GM21786 (cell line): ENCODE measurements around the gene RAB13.

Source experiments
- ATAC-seq: cut with Tn5 transposase; IDR thresholded peaks from one replicate; pipeline ENCODE4 v1.9.1; 2021; ENCODE audit not compliant: unreplicated experiment

The RAB13 gene

DNA sequence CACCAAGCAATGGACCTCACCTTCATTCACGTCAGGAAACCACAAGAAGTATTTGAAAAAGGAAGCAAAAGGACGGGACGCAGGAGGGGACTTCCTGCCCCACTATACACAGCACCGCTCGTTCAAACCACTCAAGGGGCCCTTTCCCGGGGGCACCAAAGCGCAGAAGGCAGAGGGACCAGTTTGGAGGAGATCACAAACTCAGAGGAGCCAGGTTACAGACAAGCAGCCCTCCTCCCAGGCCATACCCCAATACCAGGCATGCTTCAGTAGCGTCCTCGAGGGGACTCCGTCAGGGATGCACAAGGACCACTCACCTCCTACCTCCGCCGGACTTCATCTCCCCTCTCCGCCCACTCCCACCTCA, 28.4 kb downstream of the RAB13 start:
- peak; percentile 7 for ATAC-seq

DNA sequence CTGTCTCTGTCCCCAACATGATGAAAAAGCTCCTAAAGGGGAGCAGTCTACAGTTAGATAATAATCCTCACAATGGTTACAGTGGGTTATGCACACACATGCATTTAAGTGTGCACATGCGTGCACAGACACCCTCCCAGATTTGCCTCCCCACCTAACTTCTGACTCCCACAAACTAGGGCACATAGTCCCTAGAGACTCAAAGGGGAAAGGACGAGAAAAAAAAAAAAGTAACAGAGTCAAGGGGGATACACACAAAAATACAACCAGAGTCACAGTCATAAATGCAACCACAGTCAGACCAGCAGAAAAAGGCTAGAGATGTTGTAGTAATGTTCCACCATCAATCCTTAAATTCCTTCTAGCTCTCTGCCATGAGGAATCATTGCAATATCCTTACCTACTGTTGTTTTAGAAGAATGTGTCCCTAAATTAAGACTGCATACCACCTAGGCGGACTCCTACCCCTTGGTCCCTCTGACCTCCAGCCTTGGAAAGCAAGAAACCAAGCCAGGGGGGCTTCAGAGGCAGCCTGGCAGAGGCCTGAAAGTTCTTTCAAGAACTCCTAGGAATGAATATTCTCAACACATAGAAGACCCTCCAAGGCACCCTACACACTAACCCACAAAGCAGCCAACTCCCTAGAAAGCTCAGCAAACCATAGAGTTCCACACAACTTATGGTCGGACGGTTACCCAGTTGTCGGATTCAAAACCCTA, 29.0 kb downstream of the RAB13 start:
- ATAC-seq: no peak

DNA sequence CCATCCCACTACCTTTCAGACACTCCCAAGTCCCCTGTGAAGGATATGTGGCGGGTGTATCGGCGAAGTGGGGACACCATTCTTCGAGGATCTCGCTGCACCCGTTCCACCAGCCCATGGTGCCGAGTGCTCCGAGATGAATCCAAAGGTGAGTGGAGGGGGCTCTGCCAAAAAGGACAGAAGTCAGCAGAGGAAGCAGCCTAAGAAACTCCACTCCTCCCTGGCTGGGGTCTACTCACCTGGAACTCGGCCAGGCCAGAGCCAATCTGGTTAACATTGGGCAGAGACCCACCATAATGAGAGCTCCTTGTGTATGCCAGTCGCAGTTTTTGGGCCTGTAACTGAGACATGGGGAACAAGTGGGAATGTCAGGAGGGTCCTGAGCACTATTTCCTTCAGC, 31.3 kb downstream of the RAB13 start:
- no peak for ATAC-seq

DNA sequence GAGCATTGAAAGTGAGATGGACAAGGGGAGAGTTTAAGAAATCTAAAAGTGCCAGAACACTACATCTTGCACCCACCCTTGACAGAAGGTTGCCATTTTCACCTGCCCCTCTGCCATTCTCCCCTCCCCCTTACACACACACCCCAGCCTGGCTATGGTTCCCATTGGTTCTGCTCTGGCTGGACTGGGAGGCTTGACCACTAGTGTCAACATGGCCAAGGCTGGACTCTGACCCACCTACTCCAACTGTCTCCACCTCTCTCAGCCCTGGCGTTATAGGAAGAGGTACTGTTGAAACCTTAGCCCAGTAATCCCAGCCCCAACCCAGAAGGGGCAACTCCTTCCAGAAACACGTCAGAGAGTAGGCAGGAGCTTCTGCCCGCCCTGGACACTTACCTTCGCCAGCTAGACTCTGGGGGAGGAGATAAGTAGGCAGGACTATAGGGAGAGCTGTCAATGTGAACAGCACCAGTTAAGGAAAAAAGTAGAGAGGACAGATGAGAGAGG, 32.2 kb downstream of the RAB13 start:
- ATAC-seq: no peak

DNA sequence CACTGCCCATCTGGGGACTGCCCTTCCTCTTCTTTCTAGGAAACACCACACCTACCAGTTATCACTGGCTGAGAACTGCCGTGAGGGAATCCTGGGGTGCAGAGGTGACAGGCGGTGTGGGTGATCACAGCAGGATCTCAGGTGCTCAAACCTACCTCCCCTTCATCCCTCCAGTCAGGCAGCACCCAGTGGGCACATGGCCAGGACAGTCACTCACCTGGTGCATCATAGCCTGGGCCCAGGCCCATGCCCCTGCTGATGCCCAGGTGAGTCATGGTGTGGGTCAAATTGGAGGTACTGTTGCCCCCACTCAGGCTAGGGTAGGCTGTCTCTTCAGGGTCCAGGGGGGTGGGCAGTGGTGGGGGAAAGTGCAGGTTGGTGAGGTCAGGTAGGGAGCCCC, 34.3 kb downstream of the RAB13 start:
- no peak for ATAC-seq

DNA sequence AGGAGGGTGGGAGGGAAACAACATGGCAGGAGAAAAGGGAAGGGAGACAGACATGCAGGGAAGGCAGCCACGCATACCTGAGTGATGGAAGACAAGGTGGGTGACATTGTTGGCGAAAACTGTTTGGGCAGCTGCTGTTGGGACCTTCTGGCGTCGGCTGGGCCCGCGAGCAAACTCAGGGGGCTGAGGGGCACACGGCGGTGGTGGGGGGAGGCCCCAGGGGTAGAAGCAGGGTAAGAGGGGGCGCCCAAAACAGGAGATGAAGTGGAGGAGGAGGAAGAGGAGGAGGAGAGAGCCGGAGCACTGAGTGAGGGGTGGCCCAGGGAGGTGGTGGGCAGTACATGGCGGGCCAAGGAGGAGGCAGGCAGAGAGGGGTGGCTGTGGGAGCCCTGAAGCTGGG, 35.0 kb downstream of the RAB13 start:
- no peak for ATAC-seq

DNA sequence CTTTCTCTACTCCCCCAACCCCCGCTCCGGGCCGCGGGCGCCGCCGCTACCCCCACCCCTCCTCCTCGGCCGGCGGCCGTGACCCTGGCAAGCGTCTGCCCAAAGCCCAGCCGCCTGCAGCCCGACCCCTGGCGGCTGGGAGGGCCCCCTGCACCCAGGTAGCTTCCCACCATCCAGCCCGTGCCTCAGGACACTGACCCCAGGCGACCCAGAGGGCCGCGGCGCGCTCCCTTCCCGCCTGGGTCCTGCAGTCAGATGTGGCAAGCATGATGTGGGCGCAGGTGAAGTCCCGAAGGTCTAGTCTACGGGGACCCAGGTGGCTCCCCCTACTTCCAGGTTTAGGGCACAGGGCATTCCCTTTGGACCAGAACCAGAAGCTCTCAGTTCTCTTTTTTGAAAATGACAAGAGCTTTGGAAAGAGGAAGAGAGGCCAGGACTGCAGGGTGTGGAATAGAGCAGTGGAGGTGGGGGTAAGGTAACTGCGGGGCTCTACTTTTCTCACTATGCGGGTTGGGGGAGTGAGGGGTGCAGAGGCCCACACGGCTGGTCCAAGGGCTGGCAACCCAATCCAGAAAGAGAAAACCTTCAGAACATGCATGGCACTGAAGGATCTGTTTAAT, 39.4 kb downstream of the RAB13 start, which contains the start of gene DENND4B:
DENND4B (minus strand) TSS at position 97 of the 620 bp plus-strand sequence. CDS start 2,344 bp downstream, outside the sequence.
- ATAC-seq: peak; percentile 54

DNA sequence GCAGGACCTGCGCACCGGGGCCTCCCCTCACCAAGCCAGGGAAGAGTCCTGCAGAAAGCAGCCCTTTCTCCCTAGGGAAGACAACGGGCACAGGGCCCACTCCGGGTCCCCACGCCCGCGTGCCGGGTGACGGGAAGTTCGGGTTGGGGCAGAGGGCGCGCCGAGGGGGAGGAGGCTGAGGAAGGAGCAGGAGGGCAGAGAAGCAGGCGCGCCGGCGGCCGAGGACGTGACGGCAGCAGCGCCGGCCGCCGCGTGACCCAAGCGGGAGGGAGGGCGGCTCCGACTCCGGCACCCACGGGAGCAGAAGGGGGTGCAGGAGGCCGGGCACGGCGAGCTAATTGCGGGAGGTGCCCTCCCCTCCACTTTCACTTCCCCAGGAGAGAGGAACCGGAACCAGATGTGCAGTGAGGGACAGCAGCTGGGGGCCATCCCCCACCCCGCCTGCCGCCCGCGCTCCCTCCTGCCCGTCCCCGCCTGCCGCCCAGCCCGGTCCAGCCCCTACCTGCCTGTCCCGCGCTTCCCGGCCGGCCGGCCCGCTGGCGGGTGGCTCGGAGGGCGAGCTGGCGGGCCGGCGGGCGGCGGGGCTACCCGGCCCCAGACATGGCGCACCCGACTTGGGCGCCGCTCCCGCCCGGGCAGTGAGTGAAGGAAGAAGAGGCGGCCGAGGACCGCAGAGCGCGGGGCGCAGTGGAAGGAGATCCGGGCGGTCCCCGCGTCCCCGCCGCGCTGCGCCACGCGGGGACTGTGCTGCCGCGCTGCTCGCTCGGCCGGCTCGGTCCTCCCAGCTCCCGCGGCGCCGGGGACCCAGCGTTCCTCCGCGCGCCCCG, 40.1 kb downstream of the RAB13 start:
- ATAC-seq: peak; percentile 75

DNA sequence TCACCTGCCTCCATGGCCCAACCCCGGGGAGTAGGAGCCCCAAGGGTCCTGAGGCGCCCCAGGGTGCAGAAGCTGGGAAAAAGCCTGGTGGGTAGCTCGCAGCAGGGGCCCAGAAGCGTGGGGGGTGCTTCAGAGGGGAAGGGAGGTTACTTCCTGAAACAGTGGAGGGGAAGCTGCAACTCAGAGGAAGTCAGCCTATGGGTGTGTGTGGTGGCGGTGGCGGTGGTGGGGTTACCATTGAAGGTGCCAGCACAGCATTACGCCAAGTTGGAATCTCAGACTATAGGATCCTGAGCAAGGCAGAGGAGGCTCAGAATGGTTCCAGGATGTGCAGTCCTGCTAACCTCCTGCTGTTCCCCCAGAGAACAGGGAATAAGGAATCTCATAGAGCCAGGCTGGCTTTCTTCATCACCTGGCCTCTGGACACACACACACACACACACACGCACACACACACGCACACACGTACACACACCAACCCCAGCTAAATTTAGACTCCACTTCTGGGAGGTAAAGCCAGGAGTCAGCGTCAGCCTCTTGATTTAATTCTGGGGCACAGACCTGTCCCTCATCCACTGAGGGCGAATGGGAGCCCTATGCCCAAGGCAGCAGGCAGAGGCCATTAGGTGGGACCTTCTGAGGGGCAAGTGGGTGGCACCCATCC, 40.9 kb downstream of the RAB13 start:
- ATAC-seq: peak; percentile 6

DNA sequence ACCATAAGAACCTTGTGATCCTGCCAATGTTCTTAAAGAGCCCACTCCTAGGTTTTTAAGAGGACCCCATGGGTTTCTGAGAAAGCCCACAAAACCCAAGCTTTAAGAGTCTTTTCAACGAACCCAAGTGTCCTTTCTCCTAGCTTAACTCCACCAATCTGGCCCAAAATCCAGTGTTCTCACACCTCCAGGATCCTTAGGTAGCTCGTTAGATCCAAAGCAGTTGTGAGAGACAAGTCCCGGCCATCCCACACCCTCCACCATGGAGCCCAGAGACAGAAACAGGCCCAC, 41.4 kb downstream of the RAB13 start:
- no peak for ATAC-seq

DNA sequence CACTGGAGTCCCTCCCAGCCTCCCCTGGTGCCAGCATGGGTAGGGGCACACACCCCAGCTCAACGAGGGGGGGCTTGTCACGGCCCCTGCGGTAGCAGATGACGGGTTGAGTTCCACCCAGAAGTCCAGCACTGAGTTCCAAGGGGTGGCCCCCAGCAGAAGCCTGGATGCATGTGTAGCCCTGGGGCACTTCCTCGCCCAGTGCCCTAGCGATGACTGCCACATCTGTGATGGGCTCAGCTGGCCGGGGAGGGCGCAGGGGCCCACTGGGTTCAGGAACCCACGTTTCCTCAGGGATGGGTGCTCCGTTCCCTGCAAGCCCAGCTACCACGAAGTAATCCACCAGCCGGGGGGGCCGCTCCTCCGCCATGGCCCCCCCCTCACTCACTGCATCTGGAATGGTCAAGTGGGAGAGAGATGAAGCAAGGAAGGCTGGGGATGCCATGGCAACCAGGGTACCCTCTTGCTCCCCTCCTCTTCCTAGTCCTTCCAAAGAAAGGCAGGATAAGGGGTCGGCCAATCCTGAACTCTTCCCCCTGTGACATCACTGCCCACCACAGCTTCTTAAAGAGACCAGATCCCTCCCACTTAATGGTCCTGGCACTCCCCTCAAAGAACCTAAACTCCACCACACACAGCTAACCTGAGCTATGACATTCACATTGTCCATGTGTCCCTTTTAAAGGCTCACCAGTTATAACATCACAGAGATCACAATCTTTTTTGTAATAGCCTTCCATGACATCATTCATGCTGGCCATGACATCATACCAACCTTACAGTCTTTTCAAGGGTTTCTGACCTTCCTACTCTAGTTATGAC, 41.9 kb downstream of the RAB13 start:
- no peak for ATAC-seq

DNA sequence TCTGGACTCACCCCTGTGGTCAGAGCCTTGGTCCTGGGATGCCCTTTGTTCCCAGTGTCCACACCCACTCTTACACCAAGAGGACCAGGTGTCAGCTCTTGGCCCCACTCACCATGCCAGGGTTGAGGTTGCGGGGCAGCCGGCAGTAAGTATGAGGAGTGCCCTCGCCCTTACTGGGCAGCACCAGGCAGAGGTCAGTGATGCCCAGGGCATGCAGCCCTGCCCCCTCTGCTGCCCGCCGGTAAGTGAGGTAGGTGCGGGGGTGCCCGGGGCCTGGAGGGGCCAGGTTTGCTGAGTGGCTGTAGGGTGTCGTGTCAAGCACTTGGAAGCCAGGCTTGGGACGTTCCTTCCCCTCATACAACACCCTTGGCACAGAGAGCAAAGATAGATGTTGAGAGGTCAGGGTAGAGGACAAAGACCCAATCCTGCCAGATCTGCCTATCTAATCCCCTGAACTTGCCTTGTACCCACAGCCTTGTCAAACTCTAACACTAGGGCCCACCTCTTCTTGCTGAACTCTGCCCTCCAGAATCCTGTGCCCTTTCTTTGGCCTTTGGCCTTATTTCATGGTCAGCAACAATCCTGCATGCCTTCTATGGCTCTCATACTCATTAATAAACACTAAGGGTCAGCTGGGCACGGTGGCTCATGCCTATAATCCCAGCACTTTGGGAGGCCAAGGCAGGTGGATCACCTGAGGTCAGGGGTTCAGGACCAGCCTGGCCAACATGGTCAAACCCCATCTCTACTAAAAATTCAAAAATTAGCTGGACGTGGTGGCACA, 43.2 kb downstream of the RAB13 start:
- no peak for ATAC-seq

DNA sequence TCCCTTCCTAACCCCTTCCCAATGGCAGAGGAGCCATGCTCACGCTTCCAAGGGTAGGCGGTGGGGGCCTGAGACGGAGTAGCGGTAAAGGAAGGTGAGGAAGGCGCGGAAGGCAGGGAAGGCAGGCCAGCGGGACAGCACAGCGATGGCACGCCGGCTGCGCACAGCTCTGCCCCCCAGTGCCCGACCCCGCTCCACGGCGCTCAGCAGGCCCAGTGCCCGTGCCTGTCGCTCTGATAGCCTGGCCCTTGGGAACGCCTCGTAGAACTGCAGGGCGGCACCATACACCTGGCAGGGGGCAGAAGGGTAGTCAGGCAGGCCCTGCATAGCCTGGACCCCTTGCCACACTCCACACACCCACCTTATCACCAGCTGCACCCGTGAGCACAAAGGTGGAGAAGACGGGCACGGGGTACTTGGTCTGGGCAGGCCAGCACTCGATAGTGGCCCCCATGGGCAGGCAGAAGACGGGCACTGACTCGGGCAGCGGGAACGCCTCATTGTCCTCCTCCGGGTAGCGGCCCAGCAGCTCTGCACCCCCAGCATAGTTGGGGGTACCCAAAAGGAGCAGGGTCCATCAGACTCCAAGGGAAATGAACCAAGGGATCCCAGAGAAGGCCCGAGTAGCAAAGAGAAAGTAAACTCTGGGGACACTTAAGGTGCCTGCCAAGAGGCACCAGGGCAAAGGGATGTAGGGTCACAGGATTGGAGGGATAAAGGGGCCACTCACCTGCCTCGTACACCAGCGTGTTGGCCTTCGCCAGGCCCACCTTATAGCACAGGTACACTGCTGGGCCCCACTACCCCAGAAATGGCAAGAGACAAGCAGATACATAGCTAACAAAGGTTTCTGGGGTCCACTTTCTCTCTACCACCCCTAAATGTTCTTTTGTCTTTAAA, 44.1 kb downstream of the RAB13 start:
- ATAC-seq: no peak

DNA sequence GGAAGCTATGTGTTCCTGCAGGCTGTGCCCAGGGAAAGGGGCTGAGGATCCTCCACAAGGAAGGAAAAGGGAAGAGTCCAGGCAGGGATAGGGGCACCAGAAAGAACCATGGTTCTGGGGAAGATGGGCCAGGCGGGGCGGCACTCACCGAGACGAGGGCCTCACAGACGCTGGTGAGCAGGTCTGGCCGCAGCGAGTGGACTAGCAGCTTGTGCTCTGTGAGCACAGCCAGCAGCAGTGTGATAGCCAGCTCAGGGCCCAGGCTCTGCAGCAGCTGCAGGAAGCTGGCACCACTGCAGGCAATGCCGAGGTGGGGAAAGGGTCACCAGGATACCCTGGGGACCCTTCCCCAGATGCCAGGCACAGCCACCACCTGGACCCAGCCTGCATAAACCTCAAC, 45.4 kb downstream of the RAB13 start:
- ATAC-seq: no peak

DNA sequence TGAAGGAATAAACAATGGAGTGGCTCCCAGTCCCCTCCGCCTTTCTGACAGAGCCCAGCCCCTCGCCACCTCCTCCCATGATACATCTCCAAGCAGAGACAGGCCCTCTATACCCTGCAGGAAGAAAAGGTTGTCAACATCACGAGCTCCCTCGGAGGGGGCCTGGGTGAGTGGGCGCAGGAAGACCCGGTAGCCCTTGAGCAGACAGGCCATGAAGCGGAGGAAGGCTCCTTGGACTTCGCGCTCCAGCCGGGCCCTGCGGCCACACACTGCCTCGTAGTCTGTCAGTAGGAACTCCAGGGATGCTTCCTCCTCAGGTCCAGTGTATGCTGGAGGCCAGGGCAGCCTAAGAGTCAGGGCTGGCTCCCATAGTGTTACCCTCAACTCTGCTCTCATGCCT, 46.7 kb downstream of the RAB13 start:
- no peak for ATAC-seq

DNA sequence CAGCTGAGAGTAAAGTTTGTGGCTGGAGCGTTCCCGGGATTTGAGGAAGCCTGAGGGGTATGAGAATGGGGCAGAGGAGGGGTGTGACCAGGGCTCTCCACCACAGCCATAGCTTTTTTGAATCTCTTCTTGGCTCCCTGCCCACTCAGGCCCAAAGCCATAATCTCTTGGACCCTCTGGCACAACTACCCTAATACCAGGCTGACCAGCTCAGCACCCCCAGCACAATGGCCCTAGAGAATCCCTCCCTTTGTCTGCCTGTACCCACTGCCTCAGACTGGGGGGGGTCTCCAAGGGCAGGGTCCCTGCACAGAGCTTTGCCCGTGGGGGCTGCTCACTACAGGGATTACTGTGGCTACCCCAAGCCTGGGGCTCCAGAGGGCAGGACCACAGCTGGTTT, 47.1 kb downstream of the RAB13 start:
- ATAC-seq: no peak

DNA sequence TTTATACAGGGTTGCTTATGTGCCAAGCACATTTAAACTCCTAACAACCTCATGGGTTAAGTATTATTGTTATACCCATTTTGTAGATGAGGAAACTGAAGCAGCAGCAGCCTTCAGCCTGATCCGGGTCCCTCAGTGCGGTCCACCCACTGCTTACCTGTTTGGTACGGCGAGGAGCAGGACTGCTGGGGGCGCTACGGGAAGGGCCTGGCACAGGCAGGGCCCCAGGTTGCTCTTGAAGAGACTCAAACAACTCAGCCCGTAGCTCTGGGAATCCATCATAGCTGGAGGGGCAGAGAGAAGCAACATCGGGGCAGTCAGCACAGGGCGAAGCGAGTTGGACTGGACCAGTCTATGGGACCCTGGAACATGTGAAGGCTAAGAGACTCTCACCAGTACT, 48.8 kb downstream of the RAB13 start:
- no peak for ATAC-seq

DNA sequence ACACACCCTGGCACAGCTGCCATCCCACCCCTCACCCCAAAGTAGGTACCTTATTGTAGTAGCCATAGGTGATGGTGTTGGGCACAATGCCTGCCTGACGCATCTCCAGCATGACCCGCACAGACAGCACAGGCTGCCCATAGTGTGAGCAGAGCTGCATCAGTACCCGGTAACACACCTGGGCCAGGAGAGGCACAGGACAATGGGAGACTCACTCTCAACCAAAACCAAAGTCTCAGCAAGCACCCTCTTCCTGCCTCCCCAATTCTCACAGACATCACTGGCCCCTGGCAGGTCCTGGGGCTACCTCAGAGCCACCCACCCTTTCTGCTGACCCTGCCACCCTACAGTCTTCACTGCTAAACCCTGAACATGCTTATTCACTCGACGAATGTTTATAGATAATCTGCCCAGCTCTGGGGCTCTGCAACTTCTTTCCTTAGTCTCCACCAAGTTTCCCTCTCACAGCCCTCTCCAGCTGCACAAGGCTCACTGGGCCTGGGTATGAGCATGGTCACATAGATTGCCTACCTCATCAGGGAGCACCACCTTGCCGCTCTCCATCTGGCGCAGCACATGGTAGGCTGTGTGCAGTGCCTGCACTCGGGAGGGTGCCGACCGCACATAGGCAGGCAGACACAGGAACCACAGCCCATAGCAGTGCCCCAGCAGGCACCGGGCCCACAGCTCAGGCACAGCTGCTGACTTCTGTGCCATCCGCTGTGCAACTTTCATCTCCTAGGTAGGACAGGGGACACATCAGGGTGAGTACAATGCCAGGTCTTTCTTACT, 49.9 kb downstream of the RAB13 start:
- no peak for ATAC-seq
